ENCODE measurements around the gene SLCO1B3.

GRCh38 chr12:20792971-20793370, 17.5 kb upstream of the SLCO1B3 start:
- TF ChIP-seq POLR2AphosphoS5 (IDR thresholded peaks at IDR 0.05; ENCODE audit: insufficient read depth, low read depth, low read length) = no peak
- TF ChIP-seq, protein P1, sequence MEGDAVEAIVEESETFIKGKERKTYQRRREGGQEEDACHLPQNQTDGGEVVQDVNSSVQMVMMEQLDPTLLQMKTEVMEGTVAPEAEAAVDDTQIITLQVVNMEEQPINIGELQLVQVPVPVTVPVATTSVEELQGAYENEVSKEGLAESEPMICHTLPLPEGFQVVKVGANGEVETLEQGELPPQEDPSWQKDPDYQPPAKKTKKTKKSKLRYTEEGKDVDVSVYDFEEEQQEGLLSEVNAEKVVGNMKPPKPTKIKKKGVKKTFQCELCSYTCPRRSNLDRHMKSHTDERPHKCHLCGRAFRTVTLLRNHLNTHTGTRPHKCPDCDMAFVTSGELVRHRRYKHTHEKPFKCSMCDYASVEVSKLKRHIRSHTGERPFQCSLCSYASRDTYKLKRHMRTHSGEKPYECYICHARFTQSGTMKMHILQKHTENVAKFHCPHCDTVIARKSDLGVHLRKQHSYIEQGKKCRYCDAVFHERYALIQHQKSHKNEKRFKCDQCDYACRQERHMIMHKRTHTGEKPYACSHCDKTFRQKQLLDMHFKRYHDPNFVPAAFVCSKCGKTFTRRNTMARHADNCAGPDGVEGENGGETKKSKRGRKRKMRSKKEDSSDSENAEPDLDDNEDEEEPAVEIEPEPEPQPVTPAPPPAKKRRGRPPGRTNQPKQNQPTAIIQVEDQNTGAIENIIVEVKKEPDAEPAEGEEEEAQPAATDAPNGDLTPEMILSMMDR (IDR thresholded peaks at IDR 0.05; ENCODE audit: extremely low read depth in 1 of 2, insufficient read depth in 1 of 2, low read depth in 1 of 2, low read length in 2 of 2) = no peak

All from endothelial cell of umbilical vein (primary cell).